Esophagus squamous epithelium (tissue), 5 donors: Measurements from ENCODE around the gene PHC3. TPM values are rescaled to one million over a fixed set of nuclear protein-coding genes. Genes with fewer than 3 reads are reported as not detected.

ENCODE experiments used
- DNase-seq: peaks from one replicate; lab custom pipeline; 2025; lab: John Stamatoyannopoulos, UW
- H3K27ac ChIP-seq, 4 donors: fragments of 200-600 bp; sonication (generic); one replicate each; pipeline ENCODE4 v1.5.1; 2016 to 2019; ENCODE audit warnings: mild to moderate bottlenecking in 1 of 4
- H3K27me3 ChIP-seq, 4 donors: fragments of 200-600 bp; sonication (generic); 1 replicate in 3 of 4; 2 replicates in 1 of 4; pipeline versions ENCODE4 v1.5.1 to v1.6.0; 2017 to 2021; ENCODE audit warnings: antibody characterized with exemption in 1 of 4
- H3K36me3 ChIP-seq, 3 donors: fragments of 200-600 bp; sonication (generic); one replicate each; pipeline ENCODE4 v1.5.1; 2016 to 2019
- H3K4me1 ChIP-seq, 3 donors: fragments of 200-600 bp; sonication (generic); one replicate each; pipeline ENCODE4 v1.5.1; 2017 to 2019
- H3K4me3 ChIP-seq, 4 donors: fragments of 200-600 bp; sonication (generic); 1 replicate in 3 of 4; 2 replicates in 1 of 4; pipeline ENCODE4 v1.5.1; 2016 to 2019; ENCODE audit warnings: mild to moderate bottlenecking in 2 of 4, moderate library complexity in 1 of 4
- H3K9me3 ChIP-seq, 3 donors: fragments of 200-600 bp; sonication (generic); one replicate each; pipeline ENCODE4 v1.5.1; 2016 to 2019
- POLR2A ChIP-seq, 4 donors: fragments of 450-650 bp; IDR thresholded peaks; one replicate each; pipeline ENCODE4 v1.6.1; 2017; ENCODE audit warnings: antibody characterized with exemption in 4 of 4, mild to moderate bottlenecking in 4 of 4, moderate library complexity in 3 of 4
- WGBS, 2 donors: methylation state at CpG; one replicate each; pipeline ENCODE4 v1.1.5; 2018; 5-methylcytosine and 5-hydroxymethylcytosine counted together
- intact Hi-C: fragments of 100-400 bp; cut with DNase I; formaldehyde crosslinking; loops from one replicate; pipeline ENCODE4 v1.15.0; 2022
- total RNA-seq, 4 donors: library from RNA; depleted of rRNA; stranded (reverse); fragments of >200 nt; gene quantifications; one replicate each; pipeline ENCODE4 v1.1.0, GENCODE V29; 2016
- TF ChIP-seq, protein P1 (sequence below), 6 experiments: fragments of 450-650 bp in 4 of 6; fragments of 200-600 bp in 2 of 6; sonication (generic) in 2 of 6; IDR thresholded peaks; one replicate each; pipeline ENCODE4 v1.5.1; 2016 to 2019; ENCODE audit warnings: antibody characterized with exemption in 6 of 6, mild to moderate bottlenecking in 4 of 6, moderate library complexity in 4 of 6
- donor health status: DM: yes; HTN: yes; CAD: no.

PHC3 gene
- total RNA-seq, 4 donors from 2014 or later: 22.1 to 47.7 (median 25.4) TPM

DNA sequence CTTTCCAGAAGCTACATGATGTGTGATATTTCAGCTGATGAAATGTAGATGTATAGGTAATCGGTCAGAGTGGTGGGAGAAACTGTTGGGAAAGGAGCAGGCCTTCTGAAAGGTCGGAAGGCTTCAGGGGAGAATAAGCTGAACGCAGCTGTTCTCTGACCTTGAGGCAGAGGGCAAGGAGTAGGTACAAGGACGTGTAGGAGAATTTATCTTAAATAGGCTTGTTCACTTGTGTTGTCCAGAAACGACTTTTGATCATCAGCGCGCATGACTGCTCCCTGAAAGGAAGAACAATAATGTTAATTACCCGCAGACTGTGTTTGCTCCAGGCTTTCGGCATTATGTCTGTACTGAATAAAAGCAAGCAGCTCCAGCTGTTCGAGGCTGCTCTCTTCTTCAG lies 104.2 kb downstream of the PHC3 start:
- intact Hi-C loops: no loop called here
- Histone ChIP-seq H3K9me3 (no peaks in the 10 kb centered on the region), H3K27ac (no peak overlapping the region), H3K4me1 (no peaks in the 10 kb centered on the region), H3K36me3 (peaks cover 0 to 2% (median 0%) of the 10 kb centered on the region in 3 donors), H3K4me3 (no peak overlapping the region), H3K27me3 (no peaks in the 10 kb centered on the region)
- DNase-seq: no peak
- 81 to 88% methylated on average over 10 of the region's 10 CpGs for WGBS, 2 donors
- TF ChIP-seq, protein P1, sequence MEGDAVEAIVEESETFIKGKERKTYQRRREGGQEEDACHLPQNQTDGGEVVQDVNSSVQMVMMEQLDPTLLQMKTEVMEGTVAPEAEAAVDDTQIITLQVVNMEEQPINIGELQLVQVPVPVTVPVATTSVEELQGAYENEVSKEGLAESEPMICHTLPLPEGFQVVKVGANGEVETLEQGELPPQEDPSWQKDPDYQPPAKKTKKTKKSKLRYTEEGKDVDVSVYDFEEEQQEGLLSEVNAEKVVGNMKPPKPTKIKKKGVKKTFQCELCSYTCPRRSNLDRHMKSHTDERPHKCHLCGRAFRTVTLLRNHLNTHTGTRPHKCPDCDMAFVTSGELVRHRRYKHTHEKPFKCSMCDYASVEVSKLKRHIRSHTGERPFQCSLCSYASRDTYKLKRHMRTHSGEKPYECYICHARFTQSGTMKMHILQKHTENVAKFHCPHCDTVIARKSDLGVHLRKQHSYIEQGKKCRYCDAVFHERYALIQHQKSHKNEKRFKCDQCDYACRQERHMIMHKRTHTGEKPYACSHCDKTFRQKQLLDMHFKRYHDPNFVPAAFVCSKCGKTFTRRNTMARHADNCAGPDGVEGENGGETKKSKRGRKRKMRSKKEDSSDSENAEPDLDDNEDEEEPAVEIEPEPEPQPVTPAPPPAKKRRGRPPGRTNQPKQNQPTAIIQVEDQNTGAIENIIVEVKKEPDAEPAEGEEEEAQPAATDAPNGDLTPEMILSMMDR (IDR thresholded peaks at IDR 0.05): no peak
- no peak for TF ChIP-seq POLR2A (IDR thresholded peaks at IDR 0.05)

DNA sequence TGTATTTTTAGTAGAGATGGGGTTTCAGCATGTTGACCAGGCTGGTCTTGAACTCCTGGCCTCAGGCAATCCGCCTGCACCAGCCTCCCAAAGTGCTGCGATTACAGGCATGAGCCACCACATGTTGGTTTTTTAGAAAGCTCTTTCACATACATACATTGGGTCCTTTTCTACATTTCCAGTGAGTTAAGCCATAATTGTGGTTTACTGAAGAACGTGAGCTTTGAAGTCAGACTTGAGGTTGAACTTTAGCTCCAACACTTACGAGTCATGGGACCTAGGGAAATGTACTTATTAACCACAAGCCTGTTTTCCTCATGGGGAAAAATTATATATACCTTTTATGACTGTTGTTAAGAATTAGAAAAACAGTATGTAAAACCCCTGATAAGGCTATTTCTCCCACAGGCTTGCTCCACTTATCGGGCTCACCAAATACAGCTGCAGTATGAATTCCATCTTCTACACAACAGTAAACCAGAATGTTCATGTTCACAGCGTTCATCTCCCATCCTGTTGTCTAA lies 104.8 kb downstream of the PHC3 start:
- WGBS, 2 donors: 90 to 92% methylated on average over 6 of the region's 6 CpGs

DNA sequence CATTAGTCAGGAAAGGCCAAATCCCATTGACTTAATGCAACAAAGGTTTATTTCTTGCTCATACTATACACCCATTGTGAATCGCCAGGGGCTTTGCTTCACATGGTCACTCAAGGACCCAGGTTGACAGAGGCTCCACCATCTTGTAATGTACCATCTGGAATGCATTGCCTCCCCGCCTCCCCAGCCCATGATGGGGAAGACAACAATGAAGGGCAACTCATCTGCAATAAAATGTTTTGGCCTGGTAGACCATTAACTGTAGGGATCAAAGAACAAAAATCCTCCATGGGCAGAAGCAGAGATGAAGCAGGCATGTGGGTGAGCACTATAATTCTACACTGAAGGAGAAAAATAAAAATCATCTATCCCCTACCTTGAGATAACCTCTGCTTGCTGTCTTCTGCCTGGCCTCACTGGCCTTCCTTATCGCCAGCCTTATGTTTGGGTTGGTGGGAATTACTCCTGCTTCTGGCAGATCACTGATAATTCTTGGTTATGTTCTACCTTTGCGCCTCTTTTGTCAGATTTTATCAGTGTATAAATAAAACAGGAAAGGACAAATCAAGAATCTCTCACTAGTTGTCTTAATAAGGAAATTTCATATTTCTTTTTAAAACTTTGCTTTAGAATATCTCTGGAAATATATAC lies 106.0 kb downstream of the PHC3 start:
- Histone ChIP-seq H3K4me3 (no peak overlapping the region), H3K36me3 (no peaks in the 10 kb centered on the region), H3K27ac (no peak overlapping the region), H3K9me3 (no peaks in the 10 kb centered on the region), H3K4me1 (no peaks in the 10 kb centered on the region), H3K27me3 (no peaks in the 10 kb centered on the region)
- intact Hi-C loops: no loop called here
- 86 to 89% methylated on average over 4 of the region's 4 CpGs for WGBS, 2 donors
- DNase-seq: no peak
- TF ChIP-seq, protein P1 (IDR thresholded peaks at IDR 0.05): no peak

More for the DNA sequence above, 104.8 kb downstream of the PHC3 start:
- H3K36me3 ChIP-seq: no peaks in the 10 kb centered on the region
- H3K27me3 ChIP-seq: no peaks in the 10 kb centered on the region
- intact Hi-C loops: no loop called here
- H3K4me1 ChIP-seq: no peaks in the 10 kb centered on the region
- no peak for TF ChIP-seq POLR2A (IDR thresholded peaks at IDR 0.05)
- TF ChIP-seq, protein P1 (IDR thresholded peaks at IDR 0.05): no peak
- H3K4me3 ChIP-seq: no peak overlapping the region
- H3K27ac ChIP-seq: no peak overlapping the region
- no peak for DNase-seq
- H3K9me3 ChIP-seq: no peaks in the 10 kb centered on the region

DNA sequence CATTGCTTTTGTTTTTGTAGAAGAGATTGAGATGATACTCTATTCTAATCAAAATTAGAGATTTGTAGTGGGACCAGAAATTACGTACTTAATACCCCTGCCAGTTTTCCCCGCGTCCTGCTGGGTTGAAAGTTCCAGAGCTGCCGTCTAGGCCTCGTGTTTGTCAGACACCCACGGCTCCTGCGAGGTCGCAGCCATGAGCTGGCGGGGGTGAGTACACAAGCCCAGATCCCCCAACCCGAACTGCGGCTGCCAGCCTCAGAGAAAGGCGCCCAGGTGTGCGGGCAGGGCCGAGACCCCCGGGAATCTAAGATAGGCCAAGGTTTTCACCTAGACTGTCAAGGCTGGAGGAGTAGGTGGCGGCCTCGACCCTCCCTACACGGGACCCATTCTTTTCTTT lies 117.4 kb downstream of the PHC3 start:
- Histone ChIP-seq H3K36me3 (no peaks in the 10 kb centered on the region), H3K27me3 (no peaks in the 10 kb centered on the region), H3K4me1 (no peaks in the 10 kb centered on the region), H3K4me3 (no peak overlapping the region), H3K27ac (no peak overlapping the region), H3K9me3 (no peaks in the 10 kb centered on the region)
- TF ChIP-seq, protein P1 (IDR thresholded peaks at IDR 0.05): no peak
- no peak for TF ChIP-seq POLR2A (IDR thresholded peaks at IDR 0.05)
- 81 to 87% methylated on average over 14 to 18 of the region's 18 CpGs for WGBS, 2 donors
- no peak for DNase-seq
- intact Hi-C loops: no loop called here

DNA sequence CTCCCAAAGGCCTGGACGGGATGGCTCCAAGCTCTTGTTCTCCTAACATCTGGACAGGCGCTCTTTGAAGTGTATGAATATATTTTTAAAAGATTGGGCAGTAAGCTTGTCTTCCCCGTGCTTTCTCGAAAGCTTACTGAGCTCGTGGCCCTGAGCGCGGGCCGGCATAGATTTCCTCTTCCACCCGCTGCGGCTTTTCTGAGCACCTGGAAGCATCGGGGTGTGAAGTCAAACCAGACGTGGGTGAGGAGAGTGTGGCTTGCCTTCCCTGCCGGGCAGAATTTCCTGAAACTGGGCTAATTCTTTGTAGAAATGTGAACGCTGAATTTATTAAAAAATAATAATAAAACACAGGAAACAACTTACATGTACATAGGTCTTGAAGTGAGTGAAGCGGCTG lies 117.8 kb downstream of the PHC3 start:
- no peak for DNase-seq
- Histone ChIP-seq H3K4me1 (no peaks in the 10 kb centered on the region), H3K27me3 (no peaks in the 10 kb centered on the region), H3K9me3 (no peaks in the 10 kb centered on the region), H3K36me3 (no peaks in the 10 kb centered on the region), H3K27ac (no peak overlapping the region), H3K4me3 (no peak overlapping the region)
- 84 to 95% methylated on average over 15 of the region's 15 CpGs for WGBS, 2 donors
- intact Hi-C loops: no loop called here
- TF ChIP-seq POLR2A (IDR thresholded peaks at IDR 0.05): no peak
- TF ChIP-seq, protein P1 (IDR thresholded peaks at IDR 0.05): no peak
